IPS-15b (cell line): Measurements from ENCODE around the gene ADD1.
"Not testable (repeated sequence)": the region's sequence is repeated elsewhere in the genome, so short reads cannot be mapped to it uniquely, and the experiment has no call there.

ENCODE experiments used
- H3K27me3 ChIP-seq: one replicate; pipeline ENCODE4 v1.6.1; 2013; ENCODE audit warnings: low read length; ENCODE audit not compliant: control insufficient read depth, insufficient read depth
- H3K36me3 ChIP-seq: one replicate; pipeline ENCODE4 v1.6.1; 2013; ENCODE audit warnings: low read length; ENCODE audit not compliant: control insufficient read depth, insufficient read depth
- H3K4me1 ChIP-seq: one replicate; pipeline ENCODE4 v1.6.1; 2013; ENCODE audit warnings: mild to moderate bottlenecking, low read length; ENCODE audit not compliant: control insufficient read depth, insufficient read depth
- H3K4me3 ChIP-seq: one replicate; pipeline ENCODE4 v1.5.1; 2013; ENCODE audit warnings: low read depth, low read length
- H3K9ac ChIP-seq: one replicate; pipeline ENCODE4 v1.6.1; 2013; ENCODE audit warnings: low read depth, mild to moderate bottlenecking, low read length
- H3K9me3 ChIP-seq: one replicate; pipeline ENCODE4 v1.6.1; 2013; ENCODE audit warnings: mild to moderate bottlenecking, low read length; ENCODE audit not compliant: control insufficient read depth, insufficient read depth

ADD1 gene

DNA sequence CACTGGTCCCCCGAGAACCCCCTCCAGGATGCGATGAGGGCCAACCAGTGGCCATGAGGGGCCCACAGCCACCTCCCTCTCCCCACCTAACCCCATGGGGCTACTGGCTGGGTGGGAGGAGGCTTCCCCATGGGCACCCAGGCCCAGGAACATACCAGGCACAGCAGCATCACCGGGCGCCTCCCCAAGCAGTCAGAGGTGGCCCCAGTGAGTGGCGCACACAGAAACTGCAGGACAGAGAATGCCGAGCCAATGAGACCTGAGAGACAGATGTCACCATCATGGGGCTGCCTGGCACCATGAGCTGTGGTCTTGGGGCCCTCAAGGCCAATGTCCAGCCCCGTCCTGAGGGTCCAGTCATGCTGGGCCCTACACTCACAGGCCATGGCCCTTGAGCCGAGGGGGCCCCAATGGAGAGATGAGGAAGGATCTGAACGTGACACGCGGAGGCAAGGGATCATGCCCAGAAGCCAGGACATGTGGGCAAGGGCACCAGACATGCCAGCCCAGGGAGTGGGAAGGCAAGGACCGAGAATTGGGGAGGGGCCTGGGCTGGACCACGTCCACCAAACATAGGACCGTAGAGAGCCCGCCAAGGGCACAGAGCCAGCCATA lies 89.4 kb downstream of the ADD1 start:
- peaks cover 42% of the 10 kb centered on the region for H3K36me3 ChIP-seq
- H3K9me3 ChIP-seq, result no peaks in the 10 kb centered on the region
- no peak overlapping the region for H3K4me3 ChIP-seq
- H3K27me3 ChIP-seq, result no peaks in the 10 kb centered on the region
- peaks cover 9% of the 10 kb centered on the region for H3K4me1 ChIP-seq
- H3K9ac ChIP-seq, result no peak overlapping the region

DNA sequence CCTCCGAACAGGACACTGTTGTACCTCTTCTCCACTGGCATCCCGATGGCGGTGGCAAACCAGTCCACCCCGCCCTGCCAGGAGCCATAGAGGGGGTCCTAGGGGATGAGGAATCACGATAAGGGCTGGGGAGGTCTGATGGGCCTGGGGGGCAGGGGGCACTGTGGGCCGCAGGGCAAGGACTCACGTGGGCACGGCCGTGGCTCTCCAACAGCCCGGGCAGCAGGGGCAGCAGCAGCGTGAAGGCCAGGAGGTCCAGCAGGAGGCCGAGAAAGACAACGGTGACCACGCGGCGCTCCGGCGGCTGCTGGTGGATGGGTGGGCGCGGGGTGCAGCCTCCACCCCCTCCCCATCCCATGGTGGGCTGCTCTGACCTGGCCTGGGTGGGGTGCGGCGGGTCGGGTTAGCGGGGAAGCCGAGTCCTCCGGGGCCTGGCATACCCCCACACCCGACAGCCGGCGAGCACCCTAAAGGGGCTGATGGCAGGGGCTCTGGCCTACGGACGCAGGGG lies 90.0 kb downstream of the ADD1 start:
- H3K4me1 ChIP-seq, result peaks cover 9% of the 10 kb centered on the region
- H3K9ac ChIP-seq, result no peak overlapping the region
- peaks cover 45% of the 10 kb centered on the region for H3K36me3 ChIP-seq
- H3K9me3 ChIP-seq, result no peaks in the 10 kb centered on the region
- no peaks in the 10 kb centered on the region for H3K27me3 ChIP-seq
- peak overlapping the region; percentile 63 for H3K4me3 ChIP-seq

DNA sequence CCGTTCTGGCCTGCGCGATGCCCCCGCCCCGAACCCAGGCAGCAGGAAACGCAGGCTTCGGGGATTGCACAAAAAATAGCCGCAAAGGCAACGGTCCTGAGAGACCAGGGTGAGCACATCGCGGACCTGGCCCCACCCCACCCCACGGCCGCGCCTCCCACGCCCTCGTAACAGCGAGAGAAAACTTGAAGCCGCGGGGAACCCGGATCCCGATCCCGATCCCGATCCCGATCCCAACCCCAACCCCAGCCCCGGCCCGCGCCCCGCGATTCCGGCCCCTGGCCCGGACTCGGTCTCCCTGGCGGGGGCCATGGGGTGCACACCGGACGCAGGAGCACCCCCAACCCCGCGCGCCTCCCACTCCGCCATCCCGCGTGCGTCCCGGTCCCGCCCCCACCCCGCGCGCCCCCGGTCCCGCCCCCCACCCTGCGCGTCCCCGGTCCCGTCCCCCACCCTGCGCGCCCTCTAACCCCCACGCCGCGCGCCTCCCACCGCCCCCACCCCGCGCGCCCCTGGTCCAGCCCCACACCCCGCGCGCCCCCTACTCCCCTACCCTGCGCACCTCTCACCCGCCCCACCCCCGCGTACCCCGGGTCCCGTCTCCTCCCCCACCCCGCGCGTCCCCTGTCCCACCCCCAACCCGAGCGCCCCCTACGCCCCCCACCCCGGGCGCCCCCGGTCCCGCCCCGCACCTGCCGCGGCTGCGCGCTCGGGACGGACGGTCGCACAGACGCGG lies 90.6 kb downstream of the ADD1 start:
- no peak overlapping the region for H3K9ac ChIP-seq
- peaks cover 50% of the 10 kb centered on the region for H3K36me3 ChIP-seq
- no peaks in the 10 kb centered on the region for H3K9me3 ChIP-seq
- no peaks in the 10 kb centered on the region for H3K27me3 ChIP-seq
- H3K4me1 ChIP-seq, result peaks cover 9% of the 10 kb centered on the region
- peak overlapping the region; percentile 88 for H3K4me3 ChIP-seq

DNA sequence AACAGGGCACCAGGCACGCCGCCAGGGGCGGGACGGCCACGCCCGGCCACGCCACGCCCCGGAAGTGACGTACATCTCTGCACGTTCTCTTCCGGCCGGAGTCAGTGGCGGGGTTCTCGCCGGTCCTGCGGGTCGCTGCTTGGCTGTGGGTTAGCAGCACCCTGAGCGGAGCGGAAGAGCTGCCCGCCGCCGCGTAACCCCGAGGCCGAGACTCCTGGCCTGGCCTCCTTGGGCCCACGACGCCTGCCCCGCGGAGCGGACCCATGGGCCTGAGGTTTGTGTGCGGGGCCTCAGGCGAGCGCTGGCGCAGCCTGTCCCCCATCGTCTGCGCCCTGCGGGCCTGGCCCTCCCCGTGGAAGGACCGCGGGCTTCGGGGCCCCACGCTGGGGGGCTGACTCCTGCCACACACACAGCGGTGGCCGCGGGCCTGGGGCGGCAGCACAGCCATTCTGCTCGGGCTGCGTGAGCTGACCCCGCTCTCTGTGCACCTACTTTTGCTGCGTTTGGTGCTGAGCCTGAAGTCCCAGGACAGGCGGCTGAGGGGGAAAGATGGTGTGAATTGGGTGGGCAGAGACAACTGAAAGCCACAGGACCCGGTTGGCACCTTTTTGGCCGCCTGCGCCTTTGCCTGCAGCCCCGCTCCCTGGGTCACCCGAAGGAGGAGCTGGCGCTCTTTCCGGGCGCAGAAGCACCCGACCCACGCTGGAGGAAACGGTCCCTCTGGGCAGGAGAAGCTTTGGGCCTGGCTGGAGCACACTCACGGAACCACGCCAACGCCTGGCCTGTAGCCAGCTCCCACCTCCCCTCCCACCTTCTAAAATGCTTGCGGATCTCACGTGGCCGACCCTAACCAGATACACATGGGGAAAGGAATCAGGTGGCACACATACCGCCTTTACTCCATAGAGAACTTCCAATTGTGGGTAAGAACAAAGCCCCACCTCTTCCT lies 91.4 kb downstream of the ADD1 start:
- Histone ChIP-seq H3K4me3 (peak overlapping the region; percentile 88), H3K4me1 (peaks cover 9% of the 10 kb centered on the region), H3K9ac (peak overlapping the region; percentile 96), H3K9me3 (no peaks in the 10 kb centered on the region), H3K36me3 (peaks cover 51% of the 10 kb centered on the region), H3K27me3 (no peaks in the 10 kb centered on the region)

DNA sequence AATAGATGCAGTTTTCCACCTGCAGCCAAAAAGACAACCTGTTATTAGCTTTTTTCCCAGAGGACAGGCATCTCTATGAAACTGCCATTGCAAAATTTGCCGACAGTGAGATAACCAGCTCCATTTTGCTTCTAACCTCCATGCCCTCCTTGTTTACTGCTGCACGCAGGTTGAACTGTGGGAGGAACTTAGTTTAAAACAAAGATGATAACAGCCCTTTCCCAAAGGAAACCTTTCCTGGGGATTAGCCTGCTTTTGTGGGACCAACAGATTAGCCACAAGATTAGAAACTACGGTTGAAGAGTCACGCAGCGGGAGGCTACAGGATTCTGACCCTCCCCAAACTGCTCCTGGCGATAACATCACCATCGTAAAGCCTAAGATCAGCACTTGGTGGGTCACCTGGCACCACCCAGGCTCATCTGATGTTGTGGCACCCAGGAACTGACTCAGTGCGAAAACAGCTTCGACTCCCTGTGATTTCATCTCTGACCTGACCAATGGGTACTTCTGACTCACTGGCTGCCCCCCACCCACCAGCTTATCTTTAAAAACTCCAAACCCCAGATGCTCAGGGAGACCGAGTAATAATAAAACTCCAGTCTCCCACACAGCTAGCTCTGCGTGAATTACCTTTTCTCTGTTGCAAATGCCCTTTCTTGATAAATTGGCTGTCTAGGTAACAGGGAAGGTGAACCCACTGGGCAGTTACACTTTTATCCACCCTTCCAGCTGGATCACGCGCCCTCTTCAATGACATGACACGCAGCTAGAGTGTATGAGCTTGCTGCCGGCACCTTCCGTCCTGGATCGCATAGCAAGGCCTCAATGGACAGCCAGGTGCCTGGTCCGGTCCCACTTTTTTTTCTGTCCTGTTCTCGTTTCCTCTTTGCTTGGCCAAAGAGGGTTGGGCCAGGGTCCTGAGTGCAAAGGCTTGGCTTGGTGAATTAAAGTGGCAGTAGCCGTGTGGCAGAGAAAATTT lies 92.4 kb downstream of the ADD1 start:
- Histone ChIP-seq H3K9me3 (no peaks in the 10 kb centered on the region), H3K4me1 (peaks cover 9% of the 10 kb centered on the region), H3K36me3 (peaks cover 52% of the 10 kb centered on the region), H3K27me3 (no peaks in the 10 kb centered on the region), H3K9ac (peak overlapping the region; percentile 96), H3K4me3 (peak overlapping the region; percentile 88)

DNA sequence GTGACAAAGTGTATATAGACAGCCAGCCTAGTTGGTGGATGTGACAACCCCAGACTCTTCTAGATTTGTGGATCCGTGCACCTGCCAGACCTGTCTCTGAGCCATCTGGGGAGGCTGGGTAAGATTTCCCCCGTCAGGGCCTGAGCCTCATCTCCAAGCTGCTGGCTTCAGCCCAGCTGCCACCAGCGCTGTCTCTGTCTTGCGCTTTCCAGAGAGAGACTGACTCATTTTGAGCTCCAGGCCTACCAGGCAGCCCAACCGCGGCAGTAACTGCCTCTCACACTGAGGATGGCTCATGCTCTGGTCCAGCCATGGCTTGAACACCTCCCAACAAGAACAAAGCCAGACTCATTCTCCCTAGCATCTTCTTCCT lies 93.1 kb downstream of the ADD1 start:
- Histone ChIP-seq H3K4me3 (no peak overlapping the region), H3K36me3 (peaks cover 52% of the 10 kb centered on the region), H3K9me3 (no peaks in the 10 kb centered on the region), H3K9ac (peak overlapping the region; percentile 37), H3K27me3 (no peaks in the 10 kb centered on the region), H3K4me1 (peaks cover 9% of the 10 kb centered on the region)

DNA sequence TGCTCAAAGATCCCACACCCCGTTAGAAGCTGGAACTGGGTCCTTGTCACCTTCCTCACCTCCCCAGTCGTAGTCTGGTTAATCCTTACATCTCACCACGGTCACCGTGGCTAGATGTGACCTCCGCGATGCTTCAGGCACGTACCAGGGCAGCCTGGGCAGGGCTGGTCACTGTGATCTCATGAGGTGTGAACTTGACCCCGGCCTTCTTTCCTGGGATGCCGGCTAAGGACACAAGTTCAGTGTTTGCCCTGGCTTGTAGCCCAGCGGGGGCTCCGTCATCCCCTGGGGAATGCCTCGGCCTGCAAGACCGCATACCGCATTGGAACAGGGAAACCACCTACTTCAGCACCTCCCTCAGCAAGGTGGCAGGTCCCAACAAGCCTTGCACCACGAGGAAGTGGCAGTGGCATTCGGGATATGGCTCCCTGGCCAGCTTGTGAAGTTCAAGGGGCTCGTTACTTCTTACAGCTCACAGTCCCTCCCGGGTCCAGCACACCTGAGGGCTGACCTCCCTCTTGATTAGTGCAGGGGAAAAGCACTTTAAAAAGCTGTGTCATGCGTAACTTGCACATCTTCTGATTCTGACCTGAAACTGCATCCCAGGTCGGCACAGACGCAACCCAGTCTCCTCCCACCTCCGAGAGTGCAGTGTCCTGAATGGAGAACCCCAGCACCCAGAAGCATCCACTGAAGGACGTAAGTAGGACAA lies 93.7 kb downstream of the ADD1 start:
- Histone ChIP-seq H3K4me3 (peak overlapping the region; percentile 4), H3K9ac (peak overlapping the region; percentile 37), H3K4me1 (peaks cover 9% of the 10 kb centered on the region)

DNA sequence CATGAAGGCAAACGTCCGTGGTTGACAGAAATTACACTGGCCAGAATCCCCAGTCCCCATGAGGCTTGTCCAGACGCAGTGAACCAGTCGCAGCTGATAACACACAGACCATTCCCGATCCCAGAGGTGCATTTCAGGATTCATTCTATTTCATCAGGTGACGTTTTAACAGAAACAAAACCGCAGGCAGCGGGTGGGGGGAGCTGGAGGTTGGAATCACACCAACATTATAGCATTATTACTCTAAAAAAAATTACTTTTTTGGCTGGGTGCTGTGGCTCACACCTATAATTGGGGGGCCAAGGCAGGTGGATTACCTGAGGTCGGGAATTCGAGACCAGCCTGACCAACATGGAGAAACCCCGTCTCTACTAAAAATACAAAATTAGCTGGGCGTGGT lies 94.3 kb downstream of the ADD1 start:
- Histone ChIP-seq H3K9ac (no peak overlapping the region), H3K9me3 (no peaks in the 10 kb centered on the region), H3K4me3 (no peak overlapping the region), H3K27me3 (no peaks in the 10 kb centered on the region), H3K36me3 (peaks cover 55% of the 10 kb centered on the region), H3K4me1 (peaks cover 9% of the 10 kb centered on the region)

More for the DNA sequence above, 93.7 kb downstream of the ADD1 start:
- Histone ChIP-seq H3K36me3 (peaks cover 52% of the 10 kb centered on the region), H3K27me3 (no peaks in the 10 kb centered on the region), H3K9me3 (no peaks in the 10 kb centered on the region)

DNA sequence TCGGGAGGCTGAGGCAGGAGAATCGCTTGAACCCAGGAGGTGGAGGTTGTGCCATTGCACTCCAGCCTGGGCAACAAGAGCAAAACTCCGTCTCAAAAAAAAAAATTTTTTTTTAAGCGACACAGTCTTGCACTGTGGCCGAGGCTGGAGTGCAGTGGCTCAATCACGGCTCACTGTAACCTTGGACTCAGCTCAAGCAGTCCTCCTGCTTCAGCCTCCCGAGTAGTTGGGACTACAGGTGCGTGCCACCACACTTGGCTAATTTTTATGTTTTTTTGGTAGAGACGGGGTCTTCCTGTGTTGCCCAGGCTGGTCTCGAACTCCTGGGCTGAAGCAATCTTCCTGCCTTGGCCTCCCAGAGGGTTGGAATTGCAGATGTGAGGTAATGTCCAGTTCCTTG lies 94.8 kb downstream of the ADD1 start:
- not testable (repeated sequence) for H3K9me3 ChIP-seq, H3K9ac ChIP-seq, H3K27me3 ChIP-seq, H3K4me3 ChIP-seq, H3K4me1 ChIP-seq
- peaks cover 57% of the 10 kb centered on the region for H3K36me3 ChIP-seq

DNA sequence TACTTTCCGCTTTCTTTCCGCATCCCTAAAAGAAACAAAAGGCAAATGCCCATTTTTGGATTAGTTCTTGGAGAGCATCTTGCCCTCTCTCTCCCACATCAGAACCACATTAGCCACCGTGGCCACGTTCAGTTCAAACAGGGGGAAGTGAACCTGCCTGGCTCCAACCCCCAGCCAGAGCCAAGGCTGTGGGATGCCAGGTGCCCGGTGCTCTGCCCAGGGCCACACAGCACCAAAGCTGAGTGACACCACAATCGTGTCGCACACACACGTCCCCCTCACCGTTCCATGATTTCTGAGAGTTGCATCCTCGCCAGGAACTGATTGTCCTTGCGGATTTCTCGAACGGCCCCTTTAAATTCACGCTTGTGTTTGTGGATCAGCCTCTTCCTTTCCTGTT lies 95.3 kb downstream of the ADD1 start:
- Histone ChIP-seq H3K4me1 (peaks cover 9% of the 10 kb centered on the region), H3K27me3 (no peaks in the 10 kb centered on the region), H3K4me3 (no peak overlapping the region), H3K36me3 (peaks cover 58% of the 10 kb centered on the region), H3K9ac (no peak overlapping the region), H3K9me3 (no peaks in the 10 kb centered on the region)
